COLO829 (cell line): Measurements from ENCODE around the gene CNIH3.
"Not testable (repeated sequence)": the region's sequence is repeated elsewhere in the genome, so short reads cannot be mapped to it uniquely, and the experiment has no call there.

Experiments
- DNase-seq: peaks from one replicate; pipeline ENCODE4 v3.0.0; 2012; ENCODE audit warnings: low spot score

CNIH3 gene

DNA sequence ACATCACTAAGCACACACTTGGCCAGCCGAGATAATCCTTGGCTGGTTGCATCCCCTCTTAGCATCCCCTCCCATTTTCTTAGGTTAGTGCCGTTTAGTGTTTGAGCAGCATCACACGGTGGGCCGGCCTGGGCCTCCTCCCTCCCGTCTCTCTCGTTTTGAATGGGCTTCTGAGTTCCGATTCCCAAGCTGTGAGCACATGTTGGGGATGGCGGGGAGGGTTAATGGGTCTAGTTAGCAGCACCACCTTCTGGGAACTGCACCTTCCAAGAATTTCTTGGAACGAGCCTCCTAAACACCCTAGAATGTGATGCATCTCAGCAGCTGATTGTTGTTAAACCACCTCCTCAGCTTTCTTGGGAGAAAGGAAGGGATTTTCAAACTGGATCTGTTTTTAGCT, 73.3 kb downstream of the CNIH3 start:
- DNase-seq: no peak

DNA sequence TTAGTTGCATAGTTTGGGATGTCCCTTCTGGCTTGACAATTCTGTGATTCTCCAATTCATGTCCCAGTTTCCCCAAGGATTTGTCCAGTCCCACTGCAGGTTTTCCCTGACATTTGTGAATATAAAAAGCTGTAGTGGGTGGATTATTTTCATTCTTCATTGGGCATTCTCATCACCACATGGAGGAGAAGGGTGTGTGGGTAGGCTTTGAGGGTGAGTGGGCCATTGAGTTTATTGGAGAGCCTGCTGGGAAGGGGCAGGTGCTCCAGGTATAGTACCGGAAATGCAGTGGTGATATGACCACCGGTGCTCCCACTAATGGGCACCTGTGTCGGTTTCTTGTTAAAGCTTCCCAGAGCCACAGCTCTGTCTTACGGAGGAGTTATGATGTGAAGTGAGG, 74.5 kb downstream of the CNIH3 start:
- DNase-seq: no peak

DNA sequence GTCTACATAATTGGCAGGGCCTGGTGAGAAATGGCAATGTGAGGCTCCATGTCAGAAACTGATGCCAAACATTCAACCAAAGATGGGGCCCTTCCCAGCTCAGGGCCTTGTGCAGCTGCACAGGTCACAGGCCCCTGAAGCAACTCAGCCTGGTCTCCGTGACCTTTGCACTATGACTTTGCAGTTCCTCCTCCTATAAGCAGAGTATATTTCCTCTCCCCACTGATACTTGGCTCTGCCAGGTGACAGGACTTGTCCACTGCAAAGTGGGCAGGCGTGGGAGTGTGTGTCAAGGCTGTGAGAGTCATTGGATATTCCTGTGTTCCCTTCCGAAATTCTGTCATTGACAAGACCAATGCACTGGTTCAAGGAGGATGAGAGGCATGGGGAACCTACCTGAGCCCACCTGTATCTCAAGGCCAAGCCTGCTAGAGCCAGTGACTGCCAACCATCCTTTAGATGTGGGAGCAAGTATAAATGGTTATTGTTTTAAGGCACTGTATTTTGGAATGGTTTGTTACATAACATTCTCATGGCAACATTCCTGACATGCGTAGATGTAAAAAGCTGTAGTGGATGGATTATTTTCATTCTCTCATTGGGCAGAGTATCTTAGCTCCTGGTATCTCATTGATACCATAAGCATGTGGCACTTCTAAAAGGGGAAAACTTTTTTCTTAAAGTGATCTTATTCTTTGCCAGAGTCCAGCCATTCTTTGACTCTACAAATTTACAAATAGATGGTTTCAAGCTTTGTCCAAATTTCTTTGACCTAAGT, 75.2 kb downstream of the CNIH3 start:
- DNase-seq: no peak

GRCh38 chr1:224694969-224695368, 78.9 kb downstream of the CNIH3 start:
- no peak for DNase-seq

DNA sequence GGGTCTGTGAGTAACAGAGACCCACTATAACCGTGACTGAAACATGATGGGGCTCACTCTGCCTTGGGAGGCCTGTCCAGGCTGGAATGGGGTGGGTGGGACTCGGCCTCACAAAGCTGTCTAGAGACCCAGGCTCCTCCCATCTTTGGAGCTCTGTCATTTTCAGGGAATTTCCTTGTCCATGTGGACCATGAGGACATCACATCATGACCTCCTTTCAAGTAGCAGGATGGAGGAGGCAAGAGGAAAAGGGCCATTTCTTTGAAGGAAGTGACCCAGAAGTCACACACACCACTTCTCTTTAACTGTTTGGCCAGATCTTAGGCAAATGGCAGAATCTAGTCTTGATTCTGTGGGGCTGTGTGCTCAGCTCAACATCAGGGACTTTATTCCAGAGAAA, 79.9 kb downstream of the CNIH3 start:
- no peak for DNase-seq

DNA sequence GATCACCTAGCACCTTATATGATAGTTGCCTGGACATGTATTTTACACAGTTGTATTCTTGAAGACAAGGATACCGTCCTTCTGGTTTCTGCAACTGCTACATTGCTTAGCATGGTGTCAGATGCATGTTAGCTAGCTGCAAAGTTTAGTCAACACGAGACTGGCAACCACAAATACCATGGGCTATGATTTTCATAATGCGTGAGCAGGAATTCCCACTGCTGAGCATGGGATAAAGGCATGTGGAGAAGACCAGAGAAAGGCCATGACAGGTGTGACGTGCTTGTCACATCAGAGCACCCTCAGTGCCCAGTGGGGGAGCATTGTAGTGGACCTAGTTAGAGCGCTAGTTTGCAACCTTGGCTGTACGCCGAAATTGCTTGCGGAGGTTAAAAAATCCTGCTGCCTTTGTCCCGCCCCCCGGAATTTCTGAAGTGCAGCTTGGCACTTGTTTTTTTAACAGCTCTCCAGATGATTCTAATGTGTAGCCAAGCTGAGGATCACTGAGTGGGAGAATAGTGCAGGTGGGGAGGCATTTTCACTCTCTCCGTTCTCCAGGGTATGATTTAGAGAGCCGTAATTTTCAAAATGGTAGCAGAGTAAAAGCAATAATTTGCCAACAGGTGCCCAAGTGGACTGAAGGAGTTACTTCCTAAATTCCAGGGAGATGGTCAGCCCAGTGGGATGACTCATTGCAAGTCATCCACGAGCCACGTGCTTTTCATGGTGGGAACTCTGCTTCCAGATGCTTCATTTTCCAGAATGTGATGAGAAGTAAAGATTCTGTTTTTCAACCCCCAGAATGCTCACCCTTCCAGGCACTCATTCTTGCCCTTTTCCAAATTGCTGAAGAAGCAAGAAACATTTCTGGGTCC, 81.0 kb downstream of the CNIH3 start:
- DNase-seq: peak; percentile 58

DNA sequence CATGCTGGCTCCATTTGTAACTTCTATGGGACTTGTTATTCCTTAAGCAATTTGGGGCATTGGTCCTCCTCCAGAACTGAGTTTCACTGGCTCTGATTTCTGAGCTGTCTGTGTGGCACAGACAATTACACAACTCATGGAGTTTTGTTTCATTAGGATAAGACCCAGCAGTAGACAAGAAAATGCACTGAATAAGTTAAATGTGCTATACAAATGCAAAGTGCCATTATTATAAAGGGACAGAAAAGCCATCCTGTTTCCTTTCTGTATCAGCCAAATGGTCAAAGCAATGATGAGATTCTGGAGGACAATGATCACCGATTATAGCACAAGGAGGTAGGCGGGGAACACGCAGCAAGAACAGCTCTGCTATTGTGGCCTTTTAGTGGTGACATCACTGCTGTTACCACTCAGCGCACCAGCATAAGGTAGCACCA, 81.9 kb downstream of the CNIH3 start:
- DNase-seq: peak; percentile 33

DNA sequence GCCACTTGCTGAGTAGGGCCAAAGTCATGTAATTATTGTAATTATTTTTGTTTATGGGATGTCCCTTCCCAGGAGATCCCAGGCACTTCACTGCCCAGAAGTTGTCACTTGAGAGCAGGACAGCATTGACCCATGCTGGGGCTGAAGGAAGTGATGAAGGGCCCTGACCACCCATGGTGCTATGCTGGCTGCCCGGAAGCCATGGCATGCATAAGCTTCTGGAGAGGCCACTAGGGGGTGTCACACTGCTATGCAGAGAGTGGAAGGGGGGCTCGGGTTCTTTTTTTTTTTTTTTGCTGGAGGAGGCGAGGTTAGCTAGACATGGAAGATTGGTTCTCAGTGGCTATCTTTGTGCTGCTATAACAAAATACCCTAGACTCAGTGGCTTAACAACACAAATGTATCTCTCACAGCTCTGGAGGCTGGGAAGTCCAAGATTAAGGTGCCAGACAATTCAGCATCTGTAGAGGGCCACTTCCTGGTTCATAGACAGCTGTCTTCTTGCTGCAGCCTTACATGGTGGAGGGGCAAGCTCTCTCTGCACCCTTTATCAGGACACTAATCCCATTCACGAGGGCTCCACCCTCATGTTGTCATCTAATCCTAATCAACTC, 84.9 kb downstream of the CNIH3 start:
- DNase-seq: no peak

GRCh38 chr1:224703702-224704101, 87.6 kb downstream of the CNIH3 start:
- no peak for DNase-seq

DNA sequence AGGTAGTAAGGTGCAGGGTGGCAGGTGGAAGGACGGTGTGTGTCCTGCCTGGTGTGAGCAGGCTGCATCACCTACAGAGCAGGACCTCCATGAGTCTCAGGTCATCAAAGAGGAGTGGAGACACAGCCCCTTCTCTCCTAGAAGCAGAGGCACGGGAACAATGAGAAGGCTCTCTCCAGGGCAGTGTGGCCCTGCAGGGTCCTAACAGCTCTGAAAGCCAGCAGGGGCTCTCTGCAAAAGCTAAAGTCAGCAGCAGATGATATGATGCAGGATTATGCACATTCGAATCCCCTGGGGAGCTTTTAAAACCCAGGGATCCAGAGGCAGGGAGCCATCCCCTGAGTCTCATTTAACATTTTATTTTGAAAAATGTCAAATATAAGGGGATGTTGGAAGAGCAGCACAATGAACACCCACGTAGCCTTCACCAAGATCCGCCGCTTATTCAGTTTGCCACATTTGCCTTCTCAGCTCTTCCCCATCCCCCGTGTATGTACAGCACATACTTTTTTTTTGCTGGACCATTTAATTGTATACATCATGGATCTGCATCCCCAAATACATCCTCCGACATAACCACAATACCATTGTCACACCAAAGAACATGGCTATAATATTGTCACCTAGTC, 88.1 kb downstream of the CNIH3 start:
- no peak for DNase-seq

- DNase-seq: no peak
Observed at GRCh38 chr1:224705578-224705977, 89.5 kb downstream of the CNIH3 start.

DNA sequence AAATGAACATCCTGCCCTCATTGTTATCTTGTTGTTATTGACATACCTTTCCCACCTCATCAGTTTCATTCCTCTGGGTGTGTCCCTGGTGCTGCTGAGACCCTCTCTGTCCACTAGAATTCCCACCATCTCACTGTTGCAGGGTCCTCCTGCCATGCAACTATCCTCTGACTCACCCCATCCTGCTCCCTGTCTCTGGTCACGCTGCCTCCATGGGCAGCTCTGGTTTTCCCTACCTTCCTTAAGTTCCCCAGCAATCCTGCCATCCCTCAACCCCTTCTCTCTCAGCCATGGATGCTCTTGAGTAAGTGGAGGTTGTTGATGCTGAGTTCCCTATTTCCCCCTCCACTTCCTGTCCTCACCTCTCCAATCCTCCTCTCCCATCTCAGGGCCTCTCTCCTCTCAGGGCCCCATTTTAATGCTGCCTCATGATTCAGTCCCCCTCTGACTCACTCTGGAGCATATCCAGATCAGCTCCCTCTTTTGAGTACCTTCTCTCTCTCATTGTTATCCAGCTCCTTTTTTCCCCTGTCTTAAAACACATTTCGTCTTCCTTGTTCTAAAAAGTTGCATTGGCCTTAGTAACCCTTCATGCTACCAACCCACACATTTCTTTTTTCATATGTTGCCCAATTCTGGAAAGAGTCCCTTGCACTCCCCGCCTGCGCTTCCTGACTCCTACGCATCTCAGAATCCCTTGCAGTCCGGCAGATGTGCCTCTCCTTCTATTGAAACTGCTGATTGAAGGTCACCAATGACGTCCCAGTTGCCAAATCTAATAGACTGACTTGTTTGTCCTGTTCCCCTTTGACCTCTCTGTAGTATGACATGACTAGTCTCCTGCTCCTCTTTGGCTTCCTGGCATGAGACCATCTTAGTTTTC, 92.0 kb downstream of the CNIH3 start:
- peak; percentile 94 for DNase-seq

- no peak for DNase-seq
Observed at GRCh38 chr1:224710196-224710595, 94.1 kb downstream of the CNIH3 start.

DNA sequence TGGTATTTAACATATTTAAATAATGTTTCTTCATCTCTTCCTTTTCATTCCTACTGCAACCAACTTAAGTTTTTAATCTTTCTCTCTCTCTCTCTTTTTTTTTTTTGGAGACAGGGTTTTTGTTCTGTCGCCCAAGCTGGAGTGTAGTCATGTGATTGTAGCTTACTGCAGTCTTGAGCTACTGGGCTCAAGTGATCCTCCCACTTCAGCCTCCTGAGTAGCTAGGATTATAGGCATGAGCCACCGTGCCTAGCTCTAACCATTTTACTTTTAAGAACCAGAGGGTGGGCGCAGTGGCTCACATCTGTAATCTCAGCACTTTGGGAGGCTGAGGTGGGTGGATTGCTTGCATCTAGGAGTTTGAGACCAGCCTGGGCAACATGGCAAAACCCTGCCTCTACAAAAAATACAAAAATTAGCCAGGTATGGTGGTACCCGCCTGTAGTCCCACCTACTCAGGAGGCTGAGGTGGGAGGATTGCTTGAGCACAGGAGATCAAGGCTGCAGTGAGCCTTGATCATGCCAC, 95.2 kb downstream of the CNIH3 start:
- DNase-seq: not testable (repeated sequence)

GRCh38 chr1:224711876-224712275, 95.8 kb downstream of the CNIH3 start:
- DNase-seq: no peak

DNA sequence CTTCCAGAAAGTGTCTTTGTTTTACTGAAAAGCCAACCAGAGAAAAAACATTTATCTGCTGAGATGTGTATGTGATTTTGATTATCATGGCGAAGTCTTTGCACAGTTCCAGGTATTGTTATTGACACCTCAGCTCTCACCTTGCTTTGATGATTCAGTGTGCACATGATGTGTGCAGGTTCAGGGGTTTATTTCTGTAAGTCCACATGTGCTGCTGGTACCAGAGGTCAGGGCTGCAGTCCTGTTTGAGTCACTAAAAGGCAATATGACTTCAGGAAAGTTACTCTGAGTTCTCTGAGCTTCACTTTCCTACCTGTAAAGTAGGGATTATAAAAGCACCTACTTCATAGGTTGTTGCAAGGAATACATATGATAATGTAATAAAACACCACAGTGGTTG, 97.1 kb downstream of the CNIH3 start:
- no peak for DNase-seq

DNA sequence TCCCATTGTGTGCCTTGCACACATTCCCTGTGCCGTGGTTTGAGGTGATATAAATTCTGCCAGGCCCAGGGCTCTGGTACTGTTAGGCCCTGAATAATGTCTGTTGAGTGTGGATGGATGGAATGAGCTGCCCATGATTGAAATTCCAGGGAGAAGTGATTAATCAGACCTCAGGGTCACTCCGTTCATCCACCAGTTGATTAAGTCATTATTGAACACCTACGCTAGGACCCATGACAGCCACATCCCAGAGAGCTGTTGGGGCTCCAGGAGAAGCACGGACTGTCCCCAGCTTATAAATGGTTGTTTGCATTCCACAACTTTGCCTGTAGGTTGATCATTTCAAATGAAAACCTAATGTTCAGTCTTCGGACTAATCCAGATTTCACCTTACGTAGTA, 98.4 kb downstream of the CNIH3 start:
- no peak for DNase-seq

GRCh38 chr1:224718470-224719053, 102.4 kb downstream of the CNIH3 start:
- no peak for DNase-seq

- no peak for DNase-seq
Observed at GRCh38 chr1:224719716-224720115, 103.6 kb downstream of the CNIH3 start.

DNA sequence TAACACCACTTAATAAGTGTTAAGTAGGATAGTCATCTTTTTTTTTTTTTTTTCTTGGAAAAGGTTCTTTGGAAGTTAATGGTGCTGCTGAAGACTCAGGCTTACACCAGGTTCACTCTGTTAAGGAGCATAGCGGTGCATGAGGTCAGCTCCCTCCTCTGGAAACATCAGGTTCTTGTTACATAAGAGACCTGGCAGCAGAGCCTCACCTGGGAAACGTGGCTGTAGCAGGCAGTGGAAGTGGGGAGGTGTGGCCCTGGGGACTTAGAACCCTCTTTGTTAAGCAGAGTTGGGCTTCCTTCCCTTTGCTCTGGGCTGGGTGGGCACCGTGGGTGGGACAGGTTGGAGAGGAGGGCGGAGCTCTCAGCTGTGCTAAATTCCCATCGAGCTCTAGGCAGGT, 104.1 kb downstream of the CNIH3 start:
- no peak for DNase-seq

DNA sequence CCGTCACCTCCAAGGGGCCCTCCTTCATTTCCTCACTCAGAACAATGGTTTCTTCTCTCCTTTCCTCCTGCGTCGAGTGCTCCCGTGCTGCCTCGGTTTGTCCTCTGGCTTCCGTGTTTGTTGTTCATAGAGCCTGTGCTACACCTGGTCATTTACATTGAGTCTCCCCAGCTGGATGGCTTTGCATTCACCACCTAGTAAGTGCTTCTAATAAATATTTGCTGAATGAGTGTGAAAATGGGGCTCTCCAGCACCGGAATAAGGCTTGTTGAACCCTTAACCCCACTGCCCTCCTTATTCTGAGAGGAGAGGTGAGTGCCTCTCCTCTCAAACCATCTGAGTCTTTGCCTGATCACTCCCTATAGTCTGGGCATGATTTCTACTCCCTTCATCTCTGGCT, 104.9 kb downstream of the CNIH3 start:
- DNase-seq: no peak
